ENCODE measurements around the gene DNAJB6.

Gene DNAJB6

GRCh38 chr7:157368955-157369354 lies 32.2 kb downstream of the DNAJB6 start:
- H3K36me3 ChIP-seq (ENCODE audit: low read length) = peaks cover 30% of the 10 kb centered on the region
- H3K9ac ChIP-seq (ENCODE audit: low read length) = no peak overlapping the region
- no peaks in the 10 kb centered on the region for H3F3A ChIP-seq (ENCODE audit: insufficient read depth)
- no peak overlapping the region for H3K4me3 ChIP-seq (ENCODE audit: insufficient read depth, low read length, poor library complexity, severe bottlenecking)
- peaks cover 54% of the 10 kb centered on the region for H3K79me2 ChIP-seq (ENCODE audit: insufficient read depth, low read length)
- H3K27ac ChIP-seq (ENCODE audit: low read depth, low read length) = no peak overlapping the region
- H3K27me3 ChIP-seq (ENCODE audit: low read length) = no peaks in the 10 kb centered on the region
- peaks cover 16% of the 10 kb centered on the region for H4K20me1 ChIP-seq (ENCODE audit: low read depth, low read length)
- H3K9me3 ChIP-seq (ENCODE audit: insufficient read depth, low read length) = no peaks in the 10 kb centered on the region
- H3K9me2 ChIP-seq (replicated peaks; ENCODE audit: insufficient read depth, low read length) = no peaks in the 10 kb centered on the region
- no peak for TF ChIP-seq CTCF (IDR thresholded peaks at IDR 0.05; ENCODE audit: insufficient read depth, low read length, poor library complexity, severe bottlenecking)
- H3K4me2 ChIP-seq (ENCODE audit: low read depth, low read length, poor library complexity, severe bottlenecking) = no peak overlapping the region
- H2AFZ ChIP-seq (ENCODE audit: low read depth, low read length, severe bottlenecking) = no peak overlapping the region

GRCh38 chr7:157370742-157371141 lies 33.9 kb downstream of the DNAJB6 start:
- Histone ChIP-seq H3K79me2 (ENCODE audit: insufficient read depth, low read length) (peaks cover 54% of the 10 kb centered on the region), H3F3A (ENCODE audit: insufficient read depth) (no peaks in the 10 kb centered on the region), H4K20me1 (ENCODE audit: low read depth, low read length) (peaks cover 6% of the 10 kb centered on the region; the same call in 1 of the 2 replicates)

GRCh38 chr7:157371296-157371695 lies 34.5 kb downstream of the DNAJB6 start:
- H3K36me3 ChIP-seq (ENCODE audit: low read length) = peaks cover 28% of the 10 kb centered on the region; the same call in 1 of the 2 replicates
- no peak overlapping the region for H3K4me2 ChIP-seq (ENCODE audit: low read depth, low read length, poor library complexity, severe bottlenecking)

More at GRCh38 chr7:157370742-157371141, 33.9 kb downstream of the DNAJB6 start:
- TF ChIP-seq CTCF (IDR thresholded peaks at IDR 0.05; ENCODE audit: insufficient read depth, low read length, poor library complexity, severe bottlenecking) = no peak
- TF ChIP-seq EZH2phosphoT487 (conservative IDR thresholded peaks at IDR 0.05; ENCODE audit: low read length) = no peak
- no peak overlapping the region for H3K4me3 ChIP-seq (ENCODE audit: insufficient read depth, low read length, poor library complexity, severe bottlenecking)
- no peak overlapping the region for H3K27ac ChIP-seq (ENCODE audit: low read depth, low read length)
- H3K9me2 ChIP-seq (replicated peaks; ENCODE audit: insufficient read depth, low read length) = no peaks in the 10 kb centered on the region
- no peaks in the 10 kb centered on the region for H3K27me3 ChIP-seq (ENCODE audit: low read length)
- H3K4me2 ChIP-seq (ENCODE audit: low read depth, low read length, poor library complexity, severe bottlenecking) = no peak overlapping the region
- H3K9me3 ChIP-seq (ENCODE audit: insufficient read depth, low read length) = no peaks in the 10 kb centered on the region
- no peak overlapping the region for H3K9ac ChIP-seq (ENCODE audit: low read length)
- H3K36me3 ChIP-seq (ENCODE audit: low read length) = peaks cover 28% of the 10 kb centered on the region; the same call in 1 of the 2 replicates
- no peak overlapping the region for H2AFZ ChIP-seq (ENCODE audit: low read depth, low read length, severe bottlenecking)

More at GRCh38 chr7:157371296-157371695, 34.5 kb downstream of the DNAJB6 start:
- Histone ChIP-seq H3K9me3 (ENCODE audit: insufficient read depth, low read length) (no peaks in the 10 kb centered on the region), H4K20me1 (ENCODE audit: low read depth, low read length) (peaks cover 3% of the 10 kb centered on the region; the same call in 1 of the 2 replicates), H3K4me3 (ENCODE audit: insufficient read depth, low read length, poor library complexity, severe bottlenecking) (no peak overlapping the region), H2AFZ (ENCODE audit: low read depth, low read length, severe bottlenecking) (no peak overlapping the region), H3F3A (ENCODE audit: insufficient read depth) (no peaks in the 10 kb centered on the region), H3K27me3 (ENCODE audit: low read length) (no peaks in the 10 kb centered on the region), H3K79me2 (ENCODE audit: insufficient read depth, low read length) (peaks cover 54% of the 10 kb centered on the region), H3K9ac (ENCODE audit: low read length) (no peak overlapping the region), H3K9me2 (replicated peaks; ENCODE audit: insufficient read depth, low read length) (no peaks in the 10 kb centered on the region), H3K27ac (ENCODE audit: low read depth, low read length) (no peak overlapping the region)
- TF ChIP-seq CTCF (IDR thresholded peaks at IDR 0.05; ENCODE audit: insufficient read depth, low read length, poor library complexity, severe bottlenecking) (no peak), EZH2phosphoT487 (conservative IDR thresholded peaks at IDR 0.05; ENCODE audit: low read length) (no peak)
